K562 (cell line): ENCODE measurements around the gene RPL18A. TPM values are rescaled to one million over a fixed set of nuclear protein-coding genes. Genes with fewer than 3 reads are reported as not detected.
A peak's percentile ranks its signal among the peaks of the same experiment; 100 is the strongest.

Experiments used
- CBX3 ChIP-seq, 2 experiments: IDR thresholded peaks; 1 replicate in 1 of 2; 2 replicates in 1 of 2; pipeline ENCODE4 v1.6.1; 2012; ENCODE audit warnings: inconsistent platforms in 2 of 2, low read length in 2 of 2, borderline replicate concordance in 1 of 2, control low read depth in 1 of 2
- CHD4 ChIP-seq: fragments of 200-600 bp; sonication (generic); IDR thresholded peaks from 3 replicates; pipeline ENCODE4 v1.6.1; 2012; ENCODE audit warnings: low read depth, mild to moderate bottlenecking, mixed read lengths, low read length, inconsistent platforms; ENCODE audit not compliant: insufficient read depth, insufficient replicate concordance, poor library complexity, severe bottlenecking
- EWSR1 ChIP-seq: fragments of 450-650 bp; IDR thresholded peaks from 2 replicates; pipeline ENCODE4 v1.6.1; 2018; ENCODE audit warnings: borderline replicate concordance, mild to moderate bottlenecking, low read depth, moderate library complexity; ENCODE audit not compliant: partially characterized antibody
- FOXA3 ChIP-seq, 2 experiments: fragments of 450-650 bp in 1 of 2; sonication (generic) in 1 of 2; formaldehyde crosslinking; IDR thresholded peaks in 1 of 2; conservative IDR thresholded peaks in 1 of 2; 2 replicates each; pipeline versions ENCODE4 v1.4.0 to v1.8.0; 2020 to 2022; ENCODE audit warnings: mild to moderate bottlenecking in 2 of 2, missing genetic modification reagents in 1 of 2
- HNRNPLL ChIP-seq: fragments of 200-400 bp; formaldehyde crosslinking; IDR thresholded peaks from 2 replicates; pipeline ENCODE4 v1.6.1; 2017; ENCODE audit warnings: low read length, low read depth, mild to moderate bottlenecking; ENCODE audit not compliant: poor library complexity, severe bottlenecking
- JUN ChIP-seq, 2 experiments: sonication (generic) in 1 of 2; formaldehyde crosslinking in 1 of 2; IDR thresholded peaks; 2 replicates each; pipeline versions ENCODE4 v1.6.1 to v1.8.0; 2012 to 2022; ENCODE audit warnings: borderline replicate concordance in 2 of 2, mild to moderate bottlenecking in 2 of 2, improper control_type of control experiment in 1 of 2, low read depth in 1 of 2, low read length in 1 of 2, missing genetic modification reagents in 1 of 2
- KAT8 ChIP-seq: fragments of 450-650 bp; IDR thresholded peaks from 2 replicates; pipeline ENCODE4 v1.6.1; 2016; ENCODE audit warnings: low read depth, mild to moderate bottlenecking
- MAFG ChIP-seq: fragments of 450-650 bp; conservative IDR thresholded peaks from 2 replicates; pipeline ENCODE4 v1.6.1; 2016; ENCODE audit warnings: missing genetic modification characterization, missing compliant biosample characterization
- NFIX ChIP-seq: fragments of 250-450 bp; sonication (Bioruptor Pico); IDR thresholded peaks from 2 replicates; pipeline ENCODE4 v1.4.0; 2020; ENCODE audit warnings: low read depth, mild to moderate bottlenecking, moderate library complexity
- NR2C1 ChIP-seq, 2 experiments: fragments of 450-650 bp; IDR thresholded peaks; 2 replicates each; pipeline ENCODE4 v1.6.1; 2017; ENCODE audit warnings: mild to moderate bottlenecking in 2 of 2, antibody characterized with exemption in 1 of 2, inconsistent platforms in 1 of 2, missing compliant biosample characterization in 1 of 2, missing genetic modification characterization in 1 of 2
- RBM25 ChIP-seq: fragments of 200-400 bp; formaldehyde crosslinking; IDR thresholded peaks from 2 replicates; pipeline ENCODE4 v1.6.1; 2018; ENCODE audit warnings: low read length, low read depth, moderate library complexity; ENCODE audit not compliant: severe bottlenecking
- SMARCA5 ChIP-seq: fragments of 450-650 bp; IDR thresholded peaks from 2 replicates; pipeline ENCODE4 v1.6.1; 2016
- ZNF121 ChIP-seq: sonication (generic); formaldehyde crosslinking; conservative IDR thresholded peaks from 2 replicates; pipeline ENCODE4 v1.8.0; 2022; ENCODE audit warnings: missing genetic modification reagents
- ZNF76 ChIP-seq: fragments of 250-450 bp; sonication (Bioruptor Pico); IDR thresholded peaks from 2 replicates; pipeline ENCODE4 v1.4.0; 2020; ENCODE audit warnings: mild to moderate bottlenecking, moderate library complexity, borderline replicate concordance
- polyA plus RNA-seq, 8 experiments: library from polyadenylated mRNA; depleted of rRNA in 4 of 8; stranded (reverse) in 5 of 8; unstranded in 3 of 8; fragments of >200 nt; fragmentation: Nextera tagmentation in 2 of 8; fragmentation: Illumina TruSeq in 1 of 8; extraction: Ambion mirVana in 2 of 8; extraction: Trizol in 1 of 8; gene quantifications; 2 replicates each; pipeline versions ENCODE4 v1.2.1 to v1.2.3, GENCODE V29; 2011 to 2014; ENCODE audit warnings: inconsistent platforms in 1 of 8, missing spikeins in 1 of 8
- total RNA-seq, 7 experiments: library from RNA; depleted of rRNA in 6 of 7; stranded (reverse); fragments of >200 nt in 6 of 7; fragmentation: Illumina TruSeq in 2 of 7; extraction: Trizol in 2 of 7; gene quantifications; 2 replicates each; pipeline versions ENCODE4 v1.2.1 to v1.2.3, GENCODE V29; 2011 to 2021; ENCODE audit warnings: low replicate concordance in 1 of 7
- TF ChIP-seq, protein P1 (sequence below): sonication (generic); formaldehyde crosslinking; IDR thresholded peaks from 2 replicates; pipeline ENCODE4 v1.8.0; 2023; ENCODE audit warnings: missing genetic modification reagents, mild to moderate bottlenecking, borderline replicate concordance
- TF ChIP-seq, protein P2 (sequence below): fragments of 450-650 bp; IDR thresholded peaks from 2 replicates; pipeline ENCODE4 v1.6.1; 2016; ENCODE audit warnings: antibody characterized with exemption
- TF ChIP-seq, protein P3 (sequence below): IDR thresholded peaks from 2 replicates; pipeline ENCODE4 v1.6.1; 2012; ENCODE audit warnings: low read depth, low read length, improper control_type of control experiment, borderline replicate concordance

Gene RPL18A
- total and polyA plus RNA-seq, 9 of the 15 experiments (the other 6 are each of a cell fraction or from before 2014, with no cell fraction given) = 626 to 2,882 (median 1,895) TPM

DNA sequence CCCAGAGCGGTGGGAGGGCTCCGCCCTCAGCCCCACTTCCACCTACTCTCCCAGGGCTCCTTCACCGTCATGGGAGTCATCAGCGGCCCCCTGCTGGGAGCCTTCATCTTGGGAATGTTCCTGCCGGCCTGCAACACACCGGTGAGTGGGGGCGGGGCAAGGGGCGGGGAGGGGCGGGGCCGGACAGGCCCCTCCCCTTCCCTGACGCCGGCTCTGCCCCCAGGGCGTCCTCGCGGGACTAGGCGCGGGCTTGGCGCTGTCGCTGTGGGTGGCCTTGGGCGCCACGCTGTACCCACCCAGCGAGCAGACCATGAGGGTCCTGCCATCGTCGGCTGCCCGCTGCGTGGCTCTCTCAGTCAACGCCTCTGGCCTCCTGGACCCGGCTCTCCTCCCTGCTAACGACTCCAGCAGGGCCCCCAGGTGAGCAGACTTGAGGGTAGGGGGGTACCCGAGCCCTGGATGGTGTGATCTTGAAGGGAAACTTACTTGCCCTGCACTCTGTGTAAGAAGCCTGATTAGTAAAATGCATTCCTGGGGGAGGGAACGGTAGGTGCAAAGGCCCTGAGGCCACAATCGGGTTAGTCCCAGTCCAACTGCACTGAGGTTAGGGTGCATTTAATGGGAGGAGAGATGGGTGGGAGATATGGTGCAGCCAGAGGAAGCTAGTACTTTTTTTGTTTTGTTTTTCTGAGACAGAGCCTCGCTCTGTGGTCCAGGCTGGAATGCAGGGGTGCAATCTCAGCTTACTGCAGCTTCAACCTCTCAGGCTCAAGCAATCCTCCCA, 24.1 kb downstream of the RPL18A start (continued):
- TF ChIP-seq, protein P1, sequence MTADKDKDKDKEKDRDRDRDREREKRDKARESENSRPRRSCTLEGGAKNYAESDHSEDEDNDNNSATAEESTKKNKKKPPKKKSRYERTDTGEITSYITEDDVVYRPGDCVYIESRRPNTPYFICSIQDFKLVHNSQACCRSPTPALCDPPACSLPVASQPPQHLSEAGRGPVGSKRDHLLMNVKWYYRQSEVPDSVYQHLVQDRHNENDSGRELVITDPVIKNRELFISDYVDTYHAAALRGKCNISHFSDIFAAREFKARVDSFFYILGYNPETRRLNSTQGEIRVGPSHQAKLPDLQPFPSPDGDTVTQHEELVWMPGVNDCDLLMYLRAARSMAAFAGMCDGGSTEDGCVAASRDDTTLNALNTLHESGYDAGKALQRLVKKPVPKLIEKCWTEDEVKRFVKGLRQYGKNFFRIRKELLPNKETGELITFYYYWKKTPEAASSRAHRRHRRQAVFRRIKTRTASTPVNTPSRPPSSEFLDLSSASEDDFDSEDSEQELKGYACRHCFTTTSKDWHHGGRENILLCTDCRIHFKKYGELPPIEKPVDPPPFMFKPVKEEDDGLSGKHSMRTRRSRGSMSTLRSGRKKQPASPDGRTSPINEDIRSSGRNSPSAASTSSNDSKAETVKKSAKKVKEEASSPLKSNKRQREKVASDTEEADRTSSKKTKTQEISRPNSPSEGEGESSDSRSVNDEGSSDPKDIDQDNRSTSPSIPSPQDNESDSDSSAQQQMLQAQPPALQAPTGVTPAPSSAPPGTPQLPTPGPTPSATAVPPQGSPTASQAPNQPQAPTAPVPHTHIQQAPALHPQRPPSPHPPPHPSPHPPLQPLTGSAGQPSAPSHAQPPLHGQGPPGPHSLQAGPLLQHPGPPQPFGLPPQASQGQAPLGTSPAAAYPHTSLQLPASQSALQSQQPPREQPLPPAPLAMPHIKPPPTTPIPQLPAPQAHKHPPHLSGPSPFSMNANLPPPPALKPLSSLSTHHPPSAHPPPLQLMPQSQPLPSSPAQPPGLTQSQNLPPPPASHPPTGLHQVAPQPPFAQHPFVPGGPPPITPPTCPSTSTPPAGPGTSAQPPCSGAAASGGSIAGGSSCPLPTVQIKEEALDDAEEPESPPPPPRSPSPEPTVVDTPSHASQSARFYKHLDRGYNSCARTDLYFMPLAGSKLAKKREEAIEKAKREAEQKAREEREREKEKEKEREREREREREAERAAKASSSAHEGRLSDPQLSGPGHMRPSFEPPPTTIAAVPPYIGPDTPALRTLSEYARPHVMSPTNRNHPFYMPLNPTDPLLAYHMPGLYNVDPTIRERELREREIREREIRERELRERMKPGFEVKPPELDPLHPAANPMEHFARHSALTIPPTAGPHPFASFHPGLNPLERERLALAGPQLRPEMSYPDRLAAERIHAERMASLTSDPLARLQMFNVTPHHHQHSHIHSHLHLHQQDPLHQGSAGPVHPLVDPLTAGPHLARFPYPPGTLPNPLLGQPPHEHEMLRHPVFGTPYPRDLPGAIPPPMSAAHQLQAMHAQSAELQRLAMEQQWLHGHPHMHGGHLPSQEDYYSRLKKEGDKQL (CRISPR knock-in tag) = no peak
- TF ChIP-seq, protein P2, sequence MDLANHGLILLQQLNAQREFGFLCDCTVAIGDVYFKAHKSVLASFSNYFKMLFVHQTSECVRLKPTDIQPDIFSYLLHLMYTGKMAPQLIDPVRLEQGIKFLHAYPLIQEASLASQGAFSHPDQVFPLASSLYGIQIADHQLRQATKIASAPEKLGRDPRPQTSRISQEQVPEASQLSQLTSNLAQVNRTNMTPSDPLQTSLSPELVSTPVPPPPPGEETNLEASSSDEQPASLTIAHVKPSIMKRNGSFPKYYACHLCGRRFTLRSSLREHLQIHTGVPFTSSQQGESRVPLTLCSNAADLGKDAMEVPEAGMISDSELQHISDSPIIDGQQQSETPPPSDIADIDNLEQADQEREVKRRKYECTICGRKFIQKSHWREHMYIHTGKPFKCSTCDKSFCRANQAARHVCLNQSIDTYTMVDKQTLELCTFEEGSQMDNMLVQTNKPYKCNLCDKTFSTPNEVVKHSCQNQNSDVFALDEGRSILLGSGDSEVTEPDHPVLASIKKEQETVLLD = no peak
- no peak for TF ChIP-seq JUN (IDR thresholded peaks at IDR 0.05; ENCODE audit: borderline replicate concordance, low read depth, low read length)
- TF ChIP-seq JUN (CRISPR knock-in tag; IDR thresholded peaks at IDR 0.05; ENCODE audit: borderline replicate concordance) = no peak
- TF ChIP-seq RBM25 = peak; percentile 90
- TF ChIP-seq KAT8 = no peak
- TF ChIP-seq NR2C1 (IDR thresholded peaks at IDR 0.05) = no peak
- no peak for TF ChIP-seq NR2C1 (tag; IDR thresholded peaks at IDR 0.05)
- TF ChIP-seq ZNF76 = no peak
- no peak for TF ChIP-seq FOXA3 (CRISPR knock-in tag; conservative IDR thresholded peaks at IDR 0.05 in 1 of 2, IDR thresholded peaks at IDR 0.05 in 1 of 2)
- no peak for TF ChIP-seq CBX3 (IDR thresholded peaks at IDR 0.05; ENCODE audit: borderline replicate concordance in 1 of 2, low read length in 2 of 2)
- no peak for TF ChIP-seq EWSR1
- peak; percentile 86 for TF ChIP-seq SMARCA5
- no peak for TF ChIP-seq ZNF121
- no peak for TF ChIP-seq HNRNPLL
- TF ChIP-seq MAFG (tag) = no peak
- TF ChIP-seq CHD4 = no peak
- TF ChIP-seq, protein P3, sequence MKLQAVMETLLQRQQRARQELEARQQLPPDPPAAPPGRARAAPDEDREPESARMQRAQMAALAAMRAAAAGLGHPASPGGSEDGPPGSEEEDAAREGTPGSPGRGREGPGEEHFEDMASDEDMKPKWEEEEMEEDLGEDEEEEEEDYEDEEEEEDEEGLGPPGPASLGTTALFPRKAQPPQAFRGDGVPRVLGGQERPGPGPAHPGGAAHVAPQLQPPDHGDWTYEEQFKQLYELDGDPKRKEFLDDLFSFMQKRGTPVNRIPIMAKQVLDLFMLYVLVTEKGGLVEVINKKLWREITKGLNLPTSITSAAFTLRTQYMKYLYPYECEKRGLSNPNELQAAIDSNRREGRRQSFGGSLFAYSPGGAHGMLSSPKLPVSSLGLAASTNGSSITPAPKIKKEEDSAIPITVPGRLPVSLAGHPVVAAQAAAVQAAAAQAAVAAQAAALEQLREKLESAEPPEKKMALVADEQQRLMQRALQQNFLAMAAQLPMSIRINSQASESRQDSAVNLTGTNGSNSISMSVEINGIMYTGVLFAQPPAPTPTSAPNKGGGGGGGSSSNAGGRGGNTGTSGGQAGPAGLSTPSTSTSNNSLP = no peak
- no peak for TF ChIP-seq NFIX (CRISPR knock-in tag)
